Trophoblast cell (in vitro differentiated cells and primary cell): ENCODE measurements around the gene ZBTB44.

Experiments used
- DNase-seq, 2 donors: peaks; one replicate each; pipeline ENCODE4 v3.0.0-alpha.2; 2016
- H2AFZ ChIP-seq: 2 replicates; pipeline ENCODE4 v1.6.1; 2013; ENCODE audit warnings: low read length, moderate library complexity, mild to moderate bottlenecking; ENCODE audit not compliant: insufficient read depth, poor library complexity
- H2AK5ac ChIP-seq: 2 replicates; pipeline ENCODE4 v1.6.1; 2013; ENCODE audit warnings: mild to moderate bottlenecking, low read length
- H2BK120ac ChIP-seq: 2 replicates; pipeline ENCODE4 v1.6.1; 2013; ENCODE audit warnings: low read length, mild to moderate bottlenecking, moderate library complexity; ENCODE audit not compliant: insufficient read depth, poor library complexity
- H2BK12ac ChIP-seq: 2 replicates; pipeline ENCODE4 v1.6.1; 2013; ENCODE audit warnings: mild to moderate bottlenecking, low read length, moderate library complexity
- H2BK5ac ChIP-seq: 2 replicates; pipeline ENCODE4 v1.6.1; 2013; ENCODE audit warnings: low read length, low read depth, moderate library complexity, mild to moderate bottlenecking; ENCODE audit not compliant: poor library complexity
- H3K14ac ChIP-seq: 2 replicates; pipeline ENCODE4 v1.6.1; 2013; ENCODE audit warnings: mild to moderate bottlenecking, low read length
- H3K18ac ChIP-seq: 2 replicates; pipeline ENCODE4 v1.6.1; 2013; ENCODE audit warnings: mild to moderate bottlenecking, low read length
- H3K23ac ChIP-seq: 2 replicates; pipeline ENCODE4 v1.6.1; 2013; ENCODE audit warnings: low read length
- H3K27ac ChIP-seq: 2 replicates; pipeline ENCODE4 v1.5.1; 2013; ENCODE audit warnings: low read depth, mild to moderate bottlenecking, inconsistent platforms, low read length, moderate library complexity
- H3K27me3 ChIP-seq: 2 replicates; pipeline ENCODE4 v1.6.1; 2013; ENCODE audit warnings: inconsistent platforms, mild to moderate bottlenecking, low read length, moderate library complexity; ENCODE audit not compliant: insufficient read depth
- H3K36me3 ChIP-seq, 2 experiments: 1 replicate in 1 of 2; 2 replicates in 1 of 2; pipeline ENCODE4 v1.6.1; 2013; ENCODE audit warnings: low read length in 2 of 2, mild to moderate bottlenecking in 2 of 2, moderate library complexity in 1 of 2; ENCODE audit not compliant: insufficient read depth in 2 of 2, control insufficient read depth in 1 of 2
- H3K4ac ChIP-seq: 2 replicates; pipeline ENCODE4 v1.6.1; 2013; ENCODE audit warnings: low read depth, mild to moderate bottlenecking, low read length, moderate library complexity
- H3K4me1 ChIP-seq, 2 experiments: 1 replicate in 1 of 2; 2 replicates in 1 of 2; pipeline ENCODE4 v1.6.1; 2013; ENCODE audit warnings: low read length in 2 of 2, mild to moderate bottlenecking in 2 of 2, moderate library complexity in 1 of 2; ENCODE audit not compliant: insufficient read depth in 2 of 2, control insufficient read depth in 1 of 2
- H3K4me2 ChIP-seq: 2 replicates; pipeline ENCODE4 v1.6.1; 2013; ENCODE audit warnings: inconsistent platforms, mild to moderate bottlenecking, low read length, moderate library complexity
- H3K4me3 ChIP-seq: 2 replicates; pipeline ENCODE4 v1.5.1; 2013; ENCODE audit warnings: mild to moderate bottlenecking, low read depth, low read length, inconsistent platforms
- H3K79me1 ChIP-seq: one replicate; pipeline ENCODE4 v1.6.1; 2013; ENCODE audit warnings: low read length
- H3K79me2 ChIP-seq: 2 replicates; pipeline ENCODE4 v1.6.1; 2013; ENCODE audit warnings: low read length, mild to moderate bottlenecking; ENCODE audit not compliant: control insufficient read depth, insufficient read depth, poor library complexity
- H3K9ac ChIP-seq: 2 replicates; pipeline ENCODE4 v1.6.1; 2013; ENCODE audit warnings: mild to moderate bottlenecking, low read length
- H3K9me3 ChIP-seq: 2 replicates; pipeline ENCODE4 v1.6.1; 2013; ENCODE audit warnings: low read depth, mild to moderate bottlenecking, control low read depth, inconsistent platforms, low read length; ENCODE audit not compliant: insufficient read depth
- H4K12ac ChIP-seq: 2 replicates; pipeline ENCODE4 v1.6.1; 2013; ENCODE audit warnings: low read depth, mild to moderate bottlenecking, low read length, moderate library complexity
- H4K8ac ChIP-seq: 2 replicates; pipeline ENCODE4 v1.6.1; 2013; ENCODE audit warnings: low read depth, mild to moderate bottlenecking, low read length, moderate library complexity
- H4K91ac ChIP-seq: one replicate; pipeline ENCODE4 v1.6.1; 2013; ENCODE audit warnings: low read depth, mild to moderate bottlenecking, low read length, moderate library complexity
- WGBS: extraction: QIAGEN DNeasy Blood & Tissue Kit; methylation state at CpG from one replicate; pipeline ENCODE4 v1.1.7; 2013; ENCODE audit warnings: missing lambda C conversion rate; ENCODE audit not compliant: insufficient read length, insufficient coverage; ENCODE audit errors: extremely low coverage; 5-methylcytosine and 5-hydroxymethylcytosine counted together

The ZBTB44 gene

GRCh38 chr11:130315354-130315970 lies 745 bp upstream of the ZBTB44 start:
- Histone ChIP-seq H4K91ac (peak overlapping the region; percentile 65), H2BK5ac (no peak overlapping the region), H3K23ac (no peak overlapping the region), H3K79me1 (peaks cover 11% of the 10 kb centered on the region), H4K8ac (peak overlapping the region; percentile 97), H3K4me2 (peak overlapping the region; percentile 90), H2BK12ac (peak overlapping the region; percentile 18), H4K12ac (peak overlapping the region; percentile 79), H2AK5ac (peak overlapping the region; percentile 59), H2BK120ac (peak overlapping the region; percentile 30), H3K27ac (peak overlapping the region; percentile 13), H3K4me3 (peak overlapping the region; percentile 1), H3K9ac (no peak overlapping the region), H3K9me3 (no peaks in the 10 kb centered on the region), H3K79me2 (peaks cover 7% of the 10 kb centered on the region), H3K14ac (peak overlapping the region; percentile 59), H3K27me3 (no peaks in the 10 kb centered on the region), H3K36me3 (no peaks in the 10 kb centered on the region), H3K4me1 (peaks cover 7% of the 10 kb centered on the region in 2 experiments), H2AFZ (peak overlapping the region; percentile 92), H3K4ac (no peak overlapping the region), H3K18ac (peak overlapping the region; percentile 54)
- WGBS, result no CpG with 5 or more reads among the region's 38 CpGs
- no peak for DNase-seq

GRCh38 chr11:130314184-130314749 lies 450 bp downstream of the ZBTB44 start:
- Histone ChIP-seq H3K4me1 (peaks cover 7 to 11% of the 10 kb centered on the region in 2 experiments), H3K4me2 (peak overlapping the region; percentile 81), H3K9ac (peak overlapping the region; percentile 77), H3K79me2 (peaks cover 7% of the 10 kb centered on the region), H4K12ac (peak overlapping the region; percentile 85), H2BK12ac (peak overlapping the region; percentile 77), H4K91ac (peak overlapping the region; percentile 96), H3K23ac (no peak overlapping the region), H3K27ac (peak overlapping the region; percentile 90), H3K18ac (peak overlapping the region; percentile 96), H3K4me3 (peak overlapping the region; percentile 83), H2AK5ac (peak overlapping the region; percentile 69), H3K9me3 (no peaks in the 10 kb centered on the region), H3K79me1 (peaks cover 11% of the 10 kb centered on the region), H2BK5ac (peak overlapping the region; percentile 84), H2BK120ac (peak overlapping the region; percentile 90), H4K8ac (peak overlapping the region; percentile 97), H2AFZ (peak overlapping the region; percentile 100), H3K4ac (peak overlapping the region; percentile 92), H3K36me3 (no peaks in the 10 kb centered on the region), H3K27me3 (no peaks in the 10 kb centered on the region), H3K14ac (peak overlapping the region; percentile 92)
- DNase-seq, result peak; percentile 38 to 77
- no CpG with 5 or more reads among the region's 68 CpGs for WGBS

- Histone ChIP-seq H3K23ac (no peak overlapping the region), H3K9me3 (no peaks in the 10 kb centered on the region), H2AK5ac (no peak overlapping the region), H4K12ac (peak overlapping the region; percentile 85), H3K18ac (peak overlapping the region; percentile 96), H4K8ac (peak overlapping the region; percentile 80), H2BK5ac (peak overlapping the region; percentile 84), H2BK120ac (peak overlapping the region; percentile 90), H3K27me3 (no peaks in the 10 kb centered on the region), H2BK12ac (no peak overlapping the region), H3K4me2 (peak overlapping the region; percentile 81), H3K27ac (peak overlapping the region; percentile 90), H4K91ac (peak overlapping the region; percentile 96), H3K14ac (peak overlapping the region; percentile 90), H3K79me1 (peaks cover 11% of the 10 kb centered on the region), H3K4me3 (peak overlapping the region; percentile 83), H3K79me2 (peaks cover 7% of the 10 kb centered on the region), H3K9ac (peak overlapping the region; percentile 77), H3K4ac (peak overlapping the region; percentile 87), H3K36me3 (no peaks in the 10 kb centered on the region), H2AFZ (peak overlapping the region; percentile 100), H3K4me1 (peaks cover 7 to 11% of the 10 kb centered on the region in 2 experiments)
- DNase-seq, result peak in 1 of 2 donors; percentile 7
- WGBS, result no CpG with 5 or more reads among the region's 21 CpGs
Observed at GRCh38 chr11:130313383-130314183, 1.1 kb downstream of the ZBTB44 start.

- Histone ChIP-seq H2BK120ac (no peak overlapping the region), H3K36me3 (no peaks in the 10 kb centered on the region), H3K79me1 (peaks cover 11% of the 10 kb centered on the region), H3K9me3 (peaks cover 2% of the 10 kb centered on the region), H3K23ac (no peak overlapping the region), H3K4me1 (peaks cover 7 to 11% of the 10 kb centered on the region in 2 experiments), H2AK5ac (no peak overlapping the region), H3K27me3 (no peaks in the 10 kb centered on the region), H3K14ac (no peak overlapping the region), H4K8ac (no peak overlapping the region), H3K9ac (no peak overlapping the region), H3K4me3 (no peak overlapping the region), H3K27ac (no peak overlapping the region), H4K91ac (no peak overlapping the region), H2AFZ (no peak overlapping the region), H4K12ac (no peak overlapping the region), H2BK5ac (no peak overlapping the region), H3K4ac (no peak overlapping the region), H3K18ac (no peak overlapping the region), H3K79me2 (peaks cover 7% of the 10 kb centered on the region), H3K4me2 (no peak overlapping the region), H2BK12ac (no peak overlapping the region)
- no peak for DNase-seq
Observed at GRCh38 chr11:130312046-130312445, 2.7 kb downstream of the ZBTB44 start.
